HFFc6 (cell line): ENCODE data around the gene MTURN. TPM values are rescaled to one million over a fixed set of nuclear protein-coding genes. Genes with fewer than 3 reads are reported as not detected.
"Not testable (repeated sequence)": the region's sequence is repeated elsewhere in the genome, so short reads cannot be mapped to it uniquely, and the experiment has no call there.

Experiments used
- DNase-seq: peaks from one replicate; pipeline ENCODE4 v3.0.0-alpha.2; 2018
- H3K27ac Mint-ChIP-seq: 2 replicates; pipeline ENCODE4 v1.8.0; 2020; ENCODE audit warnings: mild to moderate bottlenecking, mixed read lengths
- H3K27me3 Mint-ChIP-seq: 2 replicates; pipeline ENCODE4 v1.8.0; 2021; ENCODE audit warnings: mild to moderate bottlenecking, moderate library complexity, mixed read lengths; ENCODE audit not compliant: insufficient read depth
- H3K36me3 Mint-ChIP-seq: 2 replicates; pipeline ENCODE4 v1.8.0; 2021; ENCODE audit warnings: low read depth, mixed read lengths
- H3K4me1 Mint-ChIP-seq: 2 replicates; pipeline ENCODE4 v1.8.0; 2020; ENCODE audit warnings: low read depth, mixed read lengths
- H3K4me3 Mint-ChIP-seq: 2 replicates; pipeline ENCODE4 v1.8.0; 2020; ENCODE audit warnings: mild to moderate bottlenecking, moderate library complexity, mixed read lengths
- H3K9me3 Mint-ChIP-seq: 2 replicates; pipeline ENCODE4 v1.8.0; 2020; ENCODE audit warnings: mild to moderate bottlenecking, mixed read lengths
- total RNA-seq, 6 experiments: library from RNA; stranded (reverse); fragmentation: NEBNext Ultra II Directional; extraction: Animal tissue kit (Norgen Biotek cat#: 25700); gene quantifications; 2 replicates in 1 of 6; 3 replicates in 5 of 6; pipeline ENCODE4 v1.2.3, GENCODE V29; 2021
- TF ChIP-seq, protein P1 (sequence below): fragments of 200-600 bp; sonication (generic); IDR thresholded peaks from 2 replicates; pipeline ENCODE4 v1.5.0; 2021; ENCODE audit warnings: antibody characterized with exemption, mild to moderate bottlenecking

MTURN gene
- total RNA-seq, 6 experiments from 2014 or later, result 4.3 to 7.1 (median 5.9) TPM

DNA sequence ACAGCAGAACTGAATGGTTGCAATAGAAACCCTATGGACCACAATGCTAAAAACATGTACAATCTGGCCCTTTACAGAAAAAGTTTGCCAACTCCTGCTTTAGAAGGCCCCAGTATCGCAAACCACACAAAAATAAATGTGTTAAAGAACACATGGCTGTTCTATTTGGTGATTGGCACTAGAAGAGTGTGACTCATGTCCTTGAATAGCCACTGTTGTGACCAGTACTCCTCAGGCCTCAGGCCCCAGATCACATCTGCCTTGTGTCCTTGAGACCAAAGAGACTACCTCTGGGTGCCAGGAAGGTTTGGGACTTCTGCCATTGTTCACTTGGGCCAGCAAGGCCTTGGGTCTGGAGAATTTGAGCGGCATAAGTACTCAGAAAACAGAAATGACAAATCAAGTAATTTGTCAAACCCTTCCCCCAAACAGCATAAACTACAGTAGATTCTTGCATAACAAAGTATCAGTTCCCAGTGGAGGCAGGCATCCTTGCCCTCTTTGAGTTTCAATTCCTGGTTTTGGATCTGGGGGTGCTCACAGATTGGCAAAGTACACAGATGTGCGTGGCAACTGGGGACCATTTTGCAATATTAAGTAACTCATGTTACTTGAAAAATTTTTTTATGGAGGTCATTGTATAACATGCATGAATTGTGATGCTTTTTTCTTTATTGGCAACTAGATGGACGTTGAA lies 50.2 kb downstream of the MTURN start:
- no peaks in the 10 kb centered on the region for H3K4me1 Mint-ChIP-seq
- no peak for DNase-seq
- H3K9me3 Mint-ChIP-seq, result no peaks in the 10 kb centered on the region
- H3K27me3 Mint-ChIP-seq, result peaks cover 18% of the 10 kb centered on the region
- TF ChIP-seq, protein P1, sequence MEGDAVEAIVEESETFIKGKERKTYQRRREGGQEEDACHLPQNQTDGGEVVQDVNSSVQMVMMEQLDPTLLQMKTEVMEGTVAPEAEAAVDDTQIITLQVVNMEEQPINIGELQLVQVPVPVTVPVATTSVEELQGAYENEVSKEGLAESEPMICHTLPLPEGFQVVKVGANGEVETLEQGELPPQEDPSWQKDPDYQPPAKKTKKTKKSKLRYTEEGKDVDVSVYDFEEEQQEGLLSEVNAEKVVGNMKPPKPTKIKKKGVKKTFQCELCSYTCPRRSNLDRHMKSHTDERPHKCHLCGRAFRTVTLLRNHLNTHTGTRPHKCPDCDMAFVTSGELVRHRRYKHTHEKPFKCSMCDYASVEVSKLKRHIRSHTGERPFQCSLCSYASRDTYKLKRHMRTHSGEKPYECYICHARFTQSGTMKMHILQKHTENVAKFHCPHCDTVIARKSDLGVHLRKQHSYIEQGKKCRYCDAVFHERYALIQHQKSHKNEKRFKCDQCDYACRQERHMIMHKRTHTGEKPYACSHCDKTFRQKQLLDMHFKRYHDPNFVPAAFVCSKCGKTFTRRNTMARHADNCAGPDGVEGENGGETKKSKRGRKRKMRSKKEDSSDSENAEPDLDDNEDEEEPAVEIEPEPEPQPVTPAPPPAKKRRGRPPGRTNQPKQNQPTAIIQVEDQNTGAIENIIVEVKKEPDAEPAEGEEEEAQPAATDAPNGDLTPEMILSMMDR, result no peak
- H3K27ac Mint-ChIP-seq, result no peak overlapping the region
- no peaks in the 10 kb centered on the region for H3K36me3 Mint-ChIP-seq
- no peak overlapping the region for H3K4me3 Mint-ChIP-seq

DNA sequence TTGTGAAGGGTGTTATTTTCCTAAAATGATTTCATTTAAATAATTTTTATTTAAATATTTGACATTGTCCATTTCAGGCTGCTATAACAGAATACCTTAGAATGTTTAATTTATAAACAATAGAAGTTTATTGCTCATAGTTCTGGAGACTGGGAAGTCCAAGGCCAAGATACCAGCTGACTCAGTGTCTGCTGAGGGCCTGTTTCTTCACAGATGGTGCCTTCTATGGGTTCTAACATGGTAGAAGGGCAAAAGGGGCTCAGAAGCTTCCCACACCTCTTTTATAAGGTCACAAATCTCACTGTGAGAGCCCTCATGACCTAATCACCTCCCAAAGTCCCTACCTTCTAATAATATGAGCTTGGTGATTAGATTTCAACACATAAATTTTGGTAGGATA lies 50.7 kb downstream of the MTURN start:
- no peaks in the 10 kb centered on the region for H3K9me3 Mint-ChIP-seq
- TF ChIP-seq, protein P1, result no peak
- no peaks in the 10 kb centered on the region for H3K4me1 Mint-ChIP-seq
- H3K27ac Mint-ChIP-seq, result no peak overlapping the region
- H3K27me3 Mint-ChIP-seq, result peaks cover 18% of the 10 kb centered on the region
- no peak for DNase-seq
- H3K4me3 Mint-ChIP-seq, result no peak overlapping the region
- H3K36me3 Mint-ChIP-seq, result no peaks in the 10 kb centered on the region

DNA sequence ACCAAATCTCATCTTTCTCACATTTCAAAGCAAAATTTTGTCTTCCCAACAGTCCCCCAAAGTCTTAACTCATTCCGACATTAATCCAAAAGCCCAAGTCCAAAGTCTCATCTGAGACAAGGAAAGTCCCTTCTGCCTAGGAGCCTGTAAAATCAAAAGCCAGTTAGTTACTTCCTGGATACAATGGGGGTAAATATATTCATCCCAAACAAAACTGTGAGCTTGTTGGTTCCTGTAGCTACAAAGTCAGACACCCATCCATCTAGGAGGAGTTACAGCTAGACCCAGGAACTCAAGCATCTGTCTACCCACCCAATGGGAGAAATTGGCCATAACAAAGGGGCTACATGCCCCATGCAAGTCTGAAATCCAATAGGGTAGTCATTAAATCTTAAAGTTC lies 51.9 kb downstream of the MTURN start:
- DNase-seq, result no peak
- H3K27ac Mint-ChIP-seq, result no peak overlapping the region
- H3K4me3 Mint-ChIP-seq, result no peak overlapping the region
- peaks cover 18% of the 10 kb centered on the region for H3K27me3 Mint-ChIP-seq
- H3K4me1 Mint-ChIP-seq, result no peaks in the 10 kb centered on the region
- H3K36me3 Mint-ChIP-seq, result no peaks in the 10 kb centered on the region
- TF ChIP-seq, protein P1, result no peak
- H3K9me3 Mint-ChIP-seq, result no peaks in the 10 kb centered on the region

DNA sequence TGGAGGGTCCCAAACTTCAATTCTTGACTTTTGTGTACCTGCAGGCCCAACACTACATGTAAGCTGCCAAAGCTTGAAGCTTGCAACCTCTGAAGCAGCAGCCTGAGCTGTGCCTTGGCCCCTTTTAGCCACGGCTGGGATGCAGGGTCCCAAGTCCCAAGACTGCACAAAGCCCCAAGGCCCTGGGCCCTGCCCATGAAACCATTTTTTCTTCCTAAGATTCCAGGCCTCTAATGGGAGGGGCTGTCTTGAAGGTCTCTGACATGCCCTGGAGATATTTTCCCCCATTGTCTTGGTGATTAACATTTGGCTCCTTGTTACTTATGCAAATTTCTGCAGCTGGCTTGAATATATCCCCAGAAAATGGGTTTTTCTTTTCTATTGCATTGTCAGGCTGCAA lies 52.7 kb downstream of the MTURN start:
- Mint-ChIP-seq H3K9me3 (no peaks in the 10 kb centered on the region), H3K4me1 (no peaks in the 10 kb centered on the region), H3K27ac (no peak overlapping the region), H3K4me3 (no peak overlapping the region), H3K27me3 (peaks cover 18% of the 10 kb centered on the region), H3K36me3 (no peaks in the 10 kb centered on the region)
- TF ChIP-seq, protein P1, result no peak
- no peak for DNase-seq

DNA sequence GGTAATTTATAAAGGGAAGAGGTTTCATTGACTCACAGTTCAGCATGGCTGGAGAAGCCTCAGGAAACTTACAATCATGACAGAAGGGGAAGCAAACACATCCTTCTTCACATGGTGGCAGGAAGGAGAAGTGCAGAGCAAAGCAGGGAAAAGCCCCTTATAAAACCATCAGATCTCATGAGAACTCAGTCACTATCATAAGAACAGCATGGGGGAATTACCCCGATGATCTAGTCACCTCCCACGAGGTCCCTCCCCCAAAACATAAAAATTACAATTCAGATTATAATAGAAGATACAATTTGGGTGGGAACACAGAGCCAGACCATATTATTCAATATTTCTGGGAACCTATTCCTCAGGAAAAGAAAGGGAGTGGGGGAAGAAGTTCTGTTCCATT lies 53.6 kb downstream of the MTURN start:
- peaks cover 16% of the 10 kb centered on the region for H3K27me3 Mint-ChIP-seq
- not testable (repeated sequence) for H3K27ac Mint-ChIP-seq, H3K36me3 Mint-ChIP-seq, H3K4me1 Mint-ChIP-seq, H3K4me3 Mint-ChIP-seq, DNase-seq, H3K9me3 Mint-ChIP-seq

DNA sequence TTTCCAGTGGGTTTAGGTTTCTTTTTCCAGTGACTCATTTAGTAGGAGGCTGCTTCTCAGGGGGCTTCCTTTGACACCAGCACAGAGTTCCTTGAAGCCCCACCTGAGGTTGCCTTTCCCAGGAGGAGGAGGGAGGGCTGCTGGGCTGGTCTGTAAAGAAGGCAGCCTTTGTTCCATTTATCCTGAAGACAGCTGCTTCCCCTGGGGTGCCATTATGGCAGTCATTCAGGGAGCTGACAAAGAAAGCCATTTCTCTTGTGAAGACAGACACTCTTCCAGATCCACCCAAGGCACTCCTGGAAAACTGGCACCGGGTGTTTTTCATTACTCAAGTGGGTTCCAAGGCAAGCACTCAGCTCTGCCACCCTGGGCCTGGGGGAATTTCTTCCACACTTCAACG lies 54.0 kb downstream of the MTURN start:
- H3K9me3 Mint-ChIP-seq, result no peaks in the 10 kb centered on the region
- DNase-seq, result no peak
- H3K4me3 Mint-ChIP-seq, result no peak overlapping the region
- H3K27me3 Mint-ChIP-seq, result peaks cover 16% of the 10 kb centered on the region
- no peaks in the 10 kb centered on the region for H3K36me3 Mint-ChIP-seq
- H3K4me1 Mint-ChIP-seq, result no peaks in the 10 kb centered on the region
- TF ChIP-seq, protein P1, result no peak
- H3K27ac Mint-ChIP-seq, result no peak overlapping the region
